Putamen (tissue), 1 donor: ENCODE data around the gene LCN6.
"Not testable (repeated sequence)": the region's sequence is repeated elsewhere in the genome, so short reads cannot be mapped to it uniquely, and the experiment has no call there.

Experiments
- DNase-seq: peaks from one replicate; pipeline ENCODE4 v3.0.0-alpha.2; 2016; ENCODE audit warnings: low spot score

The LCN6 gene

GRCh38 chr9:136709454-136710109 is 38.7 kb downstream of the LCN6 start:
- DNase-seq, result no peak

DNA sequence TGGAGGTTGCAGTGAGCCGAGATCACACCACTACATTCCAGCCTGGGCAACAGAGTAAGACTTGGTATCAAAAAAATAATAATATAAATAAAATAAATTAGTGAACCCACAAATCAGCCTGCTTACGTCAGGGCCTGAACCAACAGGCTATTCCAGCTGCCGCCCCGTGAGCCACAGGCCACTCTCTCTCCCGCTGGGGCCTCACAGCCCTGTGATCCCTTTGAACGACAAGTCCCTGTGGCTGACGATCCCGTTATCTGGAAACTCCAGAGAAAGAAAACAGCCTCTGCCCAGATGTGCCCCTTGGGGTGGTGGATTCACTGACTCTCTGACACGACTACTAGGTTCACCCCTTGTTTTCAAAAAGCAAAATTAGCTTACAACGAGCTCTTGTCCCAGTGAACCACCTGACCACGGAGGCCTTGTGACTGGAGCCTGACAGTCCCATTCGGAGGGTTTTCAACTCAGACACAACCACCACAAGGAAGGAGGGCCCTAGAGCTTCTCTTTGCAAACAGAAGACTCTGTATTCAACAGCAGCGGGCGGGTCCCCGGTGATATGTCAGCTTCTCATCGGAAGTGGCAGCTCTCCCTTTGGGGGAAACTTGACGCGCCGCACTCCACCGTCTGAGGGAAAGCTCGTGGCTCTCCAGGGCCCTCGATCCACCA is 40.3 kb downstream of the LCN6 start:
- DNase-seq, result no peak

- no peak for DNase-seq
Measured at GRCh38 chr9:136707011-136707410, 41.3 kb downstream of the LCN6 start.

DNA sequence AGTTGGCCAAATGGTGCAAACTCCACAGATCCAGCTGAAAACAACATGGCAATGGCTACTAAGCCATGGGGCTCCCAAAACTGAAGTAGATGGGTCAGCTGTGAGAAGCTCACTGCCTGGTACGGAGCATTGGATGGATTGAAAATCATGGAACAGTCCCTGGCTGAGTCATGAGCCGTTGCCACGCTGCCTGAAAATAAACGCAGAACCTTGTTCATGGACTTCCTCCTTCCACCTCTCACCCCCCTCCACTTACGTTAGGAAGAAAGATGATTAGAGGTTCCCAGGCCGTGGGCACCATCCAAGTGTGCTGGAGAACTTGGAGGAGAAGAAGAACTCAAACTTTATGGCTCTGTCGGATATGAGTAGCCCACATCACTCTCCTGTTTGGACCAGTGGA is 42.8 kb downstream of the LCN6 start:
- no peak for DNase-seq

DNA sequence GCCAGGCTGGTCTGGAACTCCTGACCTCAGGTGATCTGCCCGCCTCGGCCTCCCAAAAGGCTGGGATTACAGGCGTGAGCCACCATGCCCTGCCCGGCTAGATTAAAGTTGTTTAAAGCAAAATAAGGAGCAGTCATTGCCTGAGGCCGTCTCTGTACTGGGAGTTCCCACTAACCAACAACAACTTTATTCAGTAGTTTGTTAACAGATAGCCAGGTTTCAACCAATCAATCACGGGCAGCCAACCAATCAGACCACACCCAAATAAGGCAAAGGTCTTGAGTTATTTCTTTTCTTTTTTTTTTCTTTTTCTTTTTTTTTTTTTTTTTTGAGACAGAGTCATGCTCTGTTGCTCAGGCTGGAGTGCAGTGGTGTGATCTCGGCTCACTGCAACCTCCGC is 43.6 kb downstream of the LCN6 start:
- not testable (repeated sequence) for DNase-seq

DNA sequence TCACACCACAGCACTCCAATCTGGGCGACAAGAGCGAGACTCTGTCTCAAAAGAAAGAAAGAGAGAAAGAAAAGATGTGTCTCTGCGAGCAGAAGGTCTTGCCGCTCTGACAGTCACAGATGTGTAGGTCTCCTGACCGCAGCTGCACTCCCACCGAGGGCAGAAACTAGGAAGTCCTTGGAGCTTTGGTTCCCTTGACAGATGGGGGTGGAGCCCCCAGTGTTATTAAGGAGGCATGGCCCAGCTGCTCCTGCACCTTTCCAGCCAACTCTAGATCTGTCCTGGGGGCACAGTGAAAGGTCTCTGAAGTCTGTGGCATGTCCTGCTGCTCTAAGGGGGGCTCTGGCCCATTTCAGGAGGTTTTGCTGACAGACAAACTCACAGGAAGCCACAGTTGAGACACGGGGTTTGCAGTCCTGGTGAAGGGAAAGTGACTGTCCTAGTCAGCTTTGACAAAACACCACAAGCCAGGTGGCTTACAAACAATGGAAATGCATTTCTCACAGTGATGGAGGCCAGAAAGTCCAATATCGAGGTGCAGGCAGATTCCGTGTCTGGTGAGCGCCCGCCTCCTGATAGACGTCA is 45.0 kb downstream of the LCN6 start:
- DNase-seq, result no peak

- no peak for DNase-seq
Measured at GRCh38 chr9:136701668-136702053, 46.7 kb downstream of the LCN6 start.

- DNase-seq, result no peak
Measured at GRCh38 chr9:136700959-136701667, 47.2 kb downstream of the LCN6 start.

GRCh38 chr9:136700304-136700703 is 48.0 kb downstream of the LCN6 start:
- DNase-seq, result no peak

- no peak for DNase-seq
Measured at GRCh38 chr9:136698635-136699246, 49.6 kb downstream of the LCN6 start.

GRCh38 chr9:136697821-136698526 is 50.4 kb downstream of the LCN6 start:
- no peak for DNase-seq

GRCh38 chr9:136697146-136697820 is 51.0 kb downstream of the LCN6 start:
- DNase-seq, result no peak

GRCh38 chr9:136696502-136696901 is 51.8 kb downstream of the LCN6 start:
- DNase-seq, result no peak

DNA sequence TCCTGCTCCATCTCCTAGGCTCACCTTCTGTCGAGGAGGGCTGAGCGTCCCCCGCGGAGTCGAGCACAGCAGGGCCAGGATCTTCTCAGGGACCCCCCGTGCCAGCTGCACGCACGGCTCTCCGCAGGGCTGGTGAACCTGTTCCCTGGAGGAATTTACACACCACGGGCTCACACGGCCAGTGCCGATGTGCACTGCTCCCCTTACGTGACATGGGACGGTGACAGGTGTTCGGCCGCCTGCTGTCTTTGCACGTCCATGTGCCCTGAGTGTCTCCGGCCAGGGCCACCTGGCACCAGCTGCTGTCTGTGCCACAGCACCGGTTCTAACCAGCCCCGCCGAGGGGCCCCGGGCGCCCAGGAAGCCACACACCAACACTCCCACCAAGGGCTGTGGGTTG is 52.4 kb downstream of the LCN6 start:
- DNase-seq, result no peak

DNA sequence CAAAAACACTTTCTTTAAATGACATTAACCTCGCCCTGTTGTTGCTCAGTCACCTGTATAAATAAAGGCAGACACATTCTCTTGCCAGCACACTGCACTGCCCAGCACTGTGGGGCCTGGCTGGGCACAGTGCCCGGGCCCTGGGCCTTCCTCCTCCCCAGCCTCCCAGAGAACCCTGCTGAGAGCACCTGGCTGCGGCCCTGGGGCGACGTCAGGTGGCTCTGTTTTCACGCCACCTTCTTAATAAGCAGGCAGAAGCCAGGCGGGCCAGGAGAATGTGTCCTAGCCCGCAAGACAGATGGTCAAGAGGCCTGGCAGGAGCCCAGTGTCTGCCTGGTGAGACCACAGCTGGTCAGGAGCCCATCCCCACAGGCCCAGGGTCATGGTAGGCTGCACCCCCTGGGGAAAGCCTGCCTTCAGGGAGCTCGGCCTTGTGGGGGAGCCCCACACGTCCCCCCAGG is 52.9 kb downstream of the LCN6 start:
- DNase-seq, result no peak

- no peak for DNase-seq
Measured at GRCh38 chr9:136694872-136695247, 53.5 kb downstream of the LCN6 start.

DNA sequence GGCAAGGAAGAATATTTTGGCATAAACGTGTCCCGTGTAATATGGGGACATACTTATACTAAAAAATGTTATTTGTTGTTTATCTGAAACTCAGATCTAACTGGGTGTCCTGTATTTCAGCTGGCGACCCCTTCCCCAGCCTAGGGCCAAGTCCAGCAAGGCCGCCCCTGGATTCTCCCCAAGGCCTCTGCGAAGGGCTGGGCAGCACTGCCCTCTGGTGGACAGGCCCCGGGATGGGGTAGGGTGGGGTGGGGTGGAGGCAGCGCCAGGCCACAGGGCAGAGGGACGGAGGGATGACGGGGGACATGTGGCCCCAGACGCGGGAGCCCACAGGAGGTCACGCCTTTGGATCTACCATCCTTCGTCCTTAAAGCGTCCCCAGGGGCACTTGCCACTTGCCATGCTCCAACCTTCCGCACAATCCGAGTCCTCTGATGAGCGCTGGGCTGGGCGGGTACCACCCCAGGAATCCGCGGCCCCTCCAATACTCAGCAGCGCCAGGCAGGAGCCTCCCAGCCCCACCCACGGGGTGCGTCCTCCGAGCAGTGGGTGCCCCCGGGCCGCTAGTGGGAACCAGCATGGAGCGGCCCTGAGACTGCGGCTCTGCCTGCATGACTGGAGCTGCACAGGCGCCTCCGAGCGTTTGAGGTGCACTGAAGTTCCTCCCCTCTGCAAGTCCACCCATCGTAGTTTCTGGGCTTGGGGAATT is 54.0 kb downstream of the LCN6 start:
- DNase-seq, result no peak
